H9 (cell line): Measurements from ENCODE around the gene CCDC187. TPM values are rescaled to one million over a fixed set of nuclear protein-coding genes. Genes with fewer than 3 reads are reported as not detected.

Experiments used
- DNase-seq: peaks from one replicate; pipeline ENCODE4 v3.0.0-alpha.2; 2017
- H2AFZ ChIP-seq: one replicate; pipeline ENCODE4 v1.6.1; 2013; ENCODE audit warnings: mild to moderate bottlenecking, low read length, control low read depth, moderate library complexity
- H2AK5ac ChIP-seq: 2 replicates; pipeline ENCODE4 v1.6.1; 2013; ENCODE audit warnings: low read length, control low read depth, mixed read lengths; ENCODE audit not compliant: insufficient read length
- H2BK120ac ChIP-seq: one replicate; pipeline ENCODE4 v1.6.1; 2013; ENCODE audit warnings: low read depth, mild to moderate bottlenecking, low read length, control low read depth, inconsistent platforms; ENCODE audit not compliant: poor library complexity, severe bottlenecking
- H2BK12ac ChIP-seq: 2 replicates; pipeline ENCODE4 v1.6.1; 2013; ENCODE audit warnings: low read length, control low read depth, mixed read lengths, low read depth; ENCODE audit not compliant: insufficient read length
- H2BK15ac ChIP-seq: 2 replicates; pipeline ENCODE4 v1.6.1; 2013; ENCODE audit warnings: low read depth, low read length, control low read depth
- H2BK20ac ChIP-seq: one replicate; pipeline ENCODE4 v1.6.1; 2013; ENCODE audit warnings: low read depth, mild to moderate bottlenecking, low read length, control low read depth, inconsistent platforms; ENCODE audit not compliant: poor library complexity, severe bottlenecking
- H2BK5ac ChIP-seq: 2 replicates; pipeline ENCODE4 v1.6.1; 2013; ENCODE audit warnings: low read length, control low read depth, mixed read lengths; ENCODE audit not compliant: insufficient read length
- H3K14ac ChIP-seq: 2 replicates; pipeline ENCODE4 v1.6.1; 2013; ENCODE audit warnings: low read length, control low read depth; ENCODE audit not compliant: insufficient read depth
- H3K18ac ChIP-seq: 2 replicates; pipeline ENCODE4 v1.6.1; 2013; ENCODE audit warnings: low read depth, mild to moderate bottlenecking, mixed read lengths, low read length, control low read depth; ENCODE audit not compliant: insufficient read length
- H3K23ac ChIP-seq: 2 replicates; pipeline ENCODE4 v1.6.1; 2013; ENCODE audit warnings: low read length, control low read depth, mixed read lengths, low read depth; ENCODE audit not compliant: insufficient read length
- H3K23me2 ChIP-seq: 2 replicates; pipeline ENCODE4 v1.6.1; 2013; ENCODE audit warnings: low read depth, mild to moderate bottlenecking, mixed read lengths, low read length, control low read depth; ENCODE audit not compliant: insufficient read length, poor library complexity, severe bottlenecking
- H3K27ac ChIP-seq: 2 replicates; pipeline ENCODE4 v1.5.1; 2013; ENCODE audit warnings: low read length, control low read depth, mixed read lengths, low read depth; ENCODE audit not compliant: insufficient read length
- H3K27me3 ChIP-seq: 2 replicates; pipeline ENCODE4 v1.6.1; 2013; ENCODE audit warnings: low read length, control low read depth, inconsistent platforms; ENCODE audit not compliant: insufficient read depth
- H3K4ac ChIP-seq: 2 replicates; pipeline ENCODE4 v1.6.1; 2013; ENCODE audit warnings: low read depth, mild to moderate bottlenecking, control low read depth, inconsistent platforms, low read length, moderate library complexity
- H3K4me1 ChIP-seq: 2 replicates; pipeline ENCODE4 v1.6.1; 2013; ENCODE audit warnings: low read length, control low read depth, inconsistent platforms; ENCODE audit not compliant: insufficient read depth
- H3K4me2 ChIP-seq: 2 replicates; pipeline ENCODE4 v1.6.1; 2013; ENCODE audit warnings: low read length, control low read depth, mixed read lengths; ENCODE audit not compliant: insufficient read length, insufficient read depth
- H3K56ac ChIP-seq: 2 replicates; pipeline ENCODE4 v1.6.1; 2013; ENCODE audit warnings: low read depth, mild to moderate bottlenecking, mixed read lengths, low read length, control low read depth; ENCODE audit not compliant: insufficient read length
- H3K79me1 ChIP-seq: 2 replicates; pipeline ENCODE4 v1.6.1; 2013; ENCODE audit warnings: low read depth, mild to moderate bottlenecking, moderate library complexity, low read length, control low read depth, inconsistent platforms; ENCODE audit not compliant: insufficient read depth, poor library complexity, severe bottlenecking
- H3K79me2 ChIP-seq: 2 replicates; pipeline ENCODE4 v1.6.1; 2013; ENCODE audit warnings: low read length, control low read depth, inconsistent platforms; ENCODE audit not compliant: insufficient read depth
- H3K9ac ChIP-seq: 2 replicates; pipeline ENCODE4 v1.6.1; 2013; ENCODE audit warnings: low read length, control low read depth, mixed read lengths; ENCODE audit not compliant: insufficient read length; ENCODE audit errors: extremely low read depth
- H3K9me3 ChIP-seq: one replicate; pipeline ENCODE4 v1.6.1; 2013; ENCODE audit warnings: low read depth, low read length, inconsistent platforms; ENCODE audit not compliant: control insufficient read depth
- H3T11ph ChIP-seq: one replicate; pipeline ENCODE4 v1.6.1; 2013; ENCODE audit warnings: mild to moderate bottlenecking, low read length, control low read depth, inconsistent platforms
- H4K20me1 ChIP-seq: one replicate; pipeline ENCODE4 v1.6.1; 2013; ENCODE audit not compliant: control insufficient read depth, insufficient read length, insufficient read depth
- H4K5ac ChIP-seq: 2 replicates; pipeline ENCODE4 v1.6.1; 2013; ENCODE audit warnings: low read depth, mild to moderate bottlenecking, mixed read lengths, low read length, control low read depth; ENCODE audit not compliant: insufficient read length
- H4K8ac ChIP-seq: replicated peaks from 2 replicates; pipeline ENCODE4 v1.6.1; 2013; ENCODE audit warnings: low read length, control low read depth, mixed read lengths, low read depth; ENCODE audit not compliant: insufficient read length
- H4K91ac ChIP-seq: 2 replicates; pipeline ENCODE4 v1.6.1; 2013; ENCODE audit warnings: low read depth, mild to moderate bottlenecking, moderate library complexity, mixed read lengths, low read length, control low read depth; ENCODE audit not compliant: insufficient read length
- H3K27ac Mint-ChIP-seq, 3 experiments: 2 replicates in 2 of 3; 3 replicates in 1 of 3; pipeline ENCODE4 v1.8.0; 2020 to 2021; ENCODE audit warnings: mixed read lengths in 3 of 3, mild to moderate bottlenecking in 1 of 3, moderate library complexity in 1 of 3
- H3K27me3 Mint-ChIP-seq: 2 replicates; pipeline ENCODE4 v1.8.0; 2021; ENCODE audit warnings: low read depth, mild to moderate bottlenecking, moderate library complexity, mixed read lengths
- H3K36me3 Mint-ChIP-seq, 3 experiments: 2 replicates in 2 of 3; 3 replicates in 1 of 3; pipeline ENCODE4 v1.8.0; 2020 to 2021; ENCODE audit warnings: low read depth in 3 of 3, mixed read lengths in 3 of 3; ENCODE audit not compliant: insufficient read depth in 1 of 3
- H3K4me1 Mint-ChIP-seq, 2 experiments: 2 replicates each; pipeline ENCODE4 v1.8.0; 2020; ENCODE audit warnings: mixed read lengths in 2 of 2
- H3K4me3 Mint-ChIP-seq, 2 experiments: 2 replicates in 1 of 2; 3 replicates in 1 of 2; pipeline ENCODE4 v1.8.0; 2020 to 2021; ENCODE audit warnings: mild to moderate bottlenecking in 2 of 2, mixed read lengths in 2 of 2, moderate library complexity in 1 of 2
- H3K9me3 Mint-ChIP-seq, 2 experiments: 2 replicates in 1 of 2; 3 replicates in 1 of 2; pipeline ENCODE4 v1.8.0; 2020; ENCODE audit warnings: mild to moderate bottlenecking in 2 of 2, mixed read lengths in 2 of 2, moderate library complexity in 1 of 2
- WGBS: extraction: QIAGEN DNeasy Blood & Tissue Kit; methylation state at CpG from one replicate; pipeline ENCODE4 v1.1.7; 2013; ENCODE audit warnings: missing lambda C conversion rate, low lambda C conversion rate, mixed read lengths; ENCODE audit not compliant: insufficient read length; ENCODE audit errors: extremely low coverage; 5-methylcytosine and 5-hydroxymethylcytosine counted together
- total RNA-seq: library from RNA; stranded (reverse); gene quantifications from 2 replicates; pipeline ENCODE4 v1.2.1, GENCODE V29; 2021
- TF ChIP-seq, protein P1 (sequence below): fragments of 200-600 bp; sonication (generic); conservative IDR thresholded peaks from 3 replicates; pipeline ENCODE4 v1.8.0; 2021; ENCODE audit warnings: antibody characterized with exemption, mild to moderate bottlenecking

The CCDC187 gene
- total RNA-seq, 1 experiment from 2014 or later, result 0.07 TPM

DNA sequence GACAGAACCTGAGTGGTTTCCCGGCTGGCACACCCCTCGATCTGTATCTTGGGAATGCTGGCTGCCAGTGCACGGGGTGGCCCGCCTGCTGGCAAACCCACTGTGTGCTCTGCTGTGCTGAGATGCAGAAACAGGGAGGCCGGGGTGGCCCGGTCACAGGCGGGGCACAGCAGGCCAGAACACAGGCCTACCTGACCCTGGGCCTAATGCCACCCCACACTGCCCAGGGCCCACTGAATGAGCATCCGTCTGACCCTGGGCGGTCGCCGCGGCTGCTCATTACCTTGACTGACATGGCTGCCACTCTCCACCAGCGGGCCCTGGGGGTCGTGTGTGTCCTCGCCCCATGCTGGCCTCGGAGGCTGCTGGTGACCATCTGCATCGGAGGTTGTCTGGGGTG lies 44.1 kb downstream of the CCDC187 start:
- Histone ChIP-seq H3K4me1 (no peaks in the 10 kb centered on the region), H4K20me1 (no peaks in the 10 kb centered on the region), H3K4me2 (no peak overlapping the region), H2BK5ac (no peak overlapping the region), H2AK5ac (no peak overlapping the region), H3K27ac (no peak overlapping the region), H3K23me2 (no peaks in the 10 kb centered on the region), H2BK12ac (no peak overlapping the region), H3K79me2 (no peaks in the 10 kb centered on the region), H3K4ac (no peak overlapping the region), H3K18ac (no peak overlapping the region), H4K91ac (no peak overlapping the region), H3K9me3 (no peaks in the 10 kb centered on the region), H4K5ac (no peak overlapping the region), H2BK15ac (no peak overlapping the region), H3K14ac (no peak overlapping the region), H3K79me1 (no peaks in the 10 kb centered on the region), H2BK120ac (no peak overlapping the region), H3K27me3 (no peaks in the 10 kb centered on the region), H2BK20ac (no peak overlapping the region), H3K9ac (no peak overlapping the region), H3K23ac (no peak overlapping the region), H4K8ac (no peak overlapping the region), H2AFZ (no peak overlapping the region), H3T11ph (no peak overlapping the region), H3K56ac (no peak overlapping the region)
- DNase-seq, result no peak
- Mint-ChIP-seq H3K4me3 (no peak overlapping the region), H3K4me1 (peaks cover 2 to 16% of the 10 kb centered on the region in 2 experiments; a peak in 2 of 4 replicates), H3K9me3 (no peaks in the 10 kb centered on the region), H3K36me3 (no peaks in the 10 kb centered on the region), H3K27ac (no peak overlapping the region), H3K27me3 (no peaks in the 10 kb centered on the region; the same call in 1 of the 2 replicates)
- TF ChIP-seq, protein P1, sequence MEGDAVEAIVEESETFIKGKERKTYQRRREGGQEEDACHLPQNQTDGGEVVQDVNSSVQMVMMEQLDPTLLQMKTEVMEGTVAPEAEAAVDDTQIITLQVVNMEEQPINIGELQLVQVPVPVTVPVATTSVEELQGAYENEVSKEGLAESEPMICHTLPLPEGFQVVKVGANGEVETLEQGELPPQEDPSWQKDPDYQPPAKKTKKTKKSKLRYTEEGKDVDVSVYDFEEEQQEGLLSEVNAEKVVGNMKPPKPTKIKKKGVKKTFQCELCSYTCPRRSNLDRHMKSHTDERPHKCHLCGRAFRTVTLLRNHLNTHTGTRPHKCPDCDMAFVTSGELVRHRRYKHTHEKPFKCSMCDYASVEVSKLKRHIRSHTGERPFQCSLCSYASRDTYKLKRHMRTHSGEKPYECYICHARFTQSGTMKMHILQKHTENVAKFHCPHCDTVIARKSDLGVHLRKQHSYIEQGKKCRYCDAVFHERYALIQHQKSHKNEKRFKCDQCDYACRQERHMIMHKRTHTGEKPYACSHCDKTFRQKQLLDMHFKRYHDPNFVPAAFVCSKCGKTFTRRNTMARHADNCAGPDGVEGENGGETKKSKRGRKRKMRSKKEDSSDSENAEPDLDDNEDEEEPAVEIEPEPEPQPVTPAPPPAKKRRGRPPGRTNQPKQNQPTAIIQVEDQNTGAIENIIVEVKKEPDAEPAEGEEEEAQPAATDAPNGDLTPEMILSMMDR, result no peak
- WGBS, result no CpG with 5 or more reads among the region's 17 CpGs
